Measurements from ENCODE around the gene FOXR1.

GRCh38 chr11:118939953-118940598 lies 31.5 kb upstream of the FOXR1 start:
- no peak for TF ChIP-seq POLR2A (IDR thresholded peaks at IDR 0.05)
- no peak for TF ChIP-seq CTCF (IDR thresholded peaks at IDR 0.05)

Measured in uterus (tissue), 2 donors.